Measurements from ENCODE around the gene CAMTA2.

The CAMTA2 gene

GRCh38 chr17:4998732-4999429, 11.4 kb upstream of the CAMTA2 start:
- FAIRE-seq: no peak

GRCh38 chr17:4998027-4998731, 10.7 kb upstream of the CAMTA2 start:
- FAIRE-seq: no peak

- no peak for FAIRE-seq
Measured at GRCh38 chr17:4997302-4998026, 10.0 kb upstream of the CAMTA2 start, which contains the start of the genes INCA1 and KIF1C. TSS of gene INCA1 (minus strand) at chr17:4997522. CDS start at chr17:4994437, 3,085 bp downstream. TSS of gene KIF1C (plus strand) at chr17:4997950. CDS start at chr17:5000247, 2,297 bp downstream.

GRCh38 chr17:4994081-4994595, 6.7 kb upstream of the CAMTA2 start:
- FAIRE-seq: no peak

- no peak for FAIRE-seq
Measured at GRCh38 chr17:4987767-4988567, 492 bp upstream of the CAMTA2 start.

- FAIRE-seq: no peak
Measured at GRCh38 chr17:4986403-4986802, 1.1 kb downstream of the CAMTA2 start.

- FAIRE-seq: no peak
Measured at GRCh38 chr17:4982305-4982704, 5.2 kb downstream of the CAMTA2 start.

GRCh38 chr17:4980644-4981216, 6.7 kb downstream of the CAMTA2 start:
- FAIRE-seq: no peak

GRCh38 chr17:4978726-4979125, 8.7 kb downstream of the CAMTA2 start:
- no peak for FAIRE-seq

- no peak for FAIRE-seq
Measured at GRCh38 chr17:4974115-4974670, 13.3 kb downstream of the CAMTA2 start.

- FAIRE-seq: no peak
Measured at GRCh38 chr17:4973256-4974114, 14.0 kb downstream of the CAMTA2 start.

GRCh38 chr17:4972752-4973151, 14.7 kb downstream of the CAMTA2 start:
- no peak for FAIRE-seq

- no peak for FAIRE-seq
Measured at GRCh38 chr17:4972322-4972721, 15.2 kb downstream of the CAMTA2 start.

- FAIRE-seq: no peak
Measured at GRCh38 chr17:4971826-4972225, 15.6 kb downstream of the CAMTA2 start.

GRCh38 chr17:4970273-4970672, 17.2 kb downstream of the CAMTA2 start:
- no peak for FAIRE-seq

- no peak for FAIRE-seq
Measured at GRCh38 chr17:4969551-4970173, 17.8 kb downstream of the CAMTA2 start.

GRCh38 chr17:4969047-4969550, 18.4 kb downstream of the CAMTA2 start:
- FAIRE-seq: no peak

GRCh38 chr17:4968486-4969046, 18.9 kb downstream of the CAMTA2 start:
- FAIRE-seq: no peak

Measured in endometrium (tissue), 2 donors.